Heart left ventricle (tissue), 13 donors: ENCODE data around the gene RND3.

Experiments
- POLR2A ChIP-seq, 2 donors: fragments of 450-650 bp; IDR thresholded peaks; one replicate each; pipeline ENCODE4 v1.6.1; 2017; ENCODE audit warnings: antibody characterized with exemption in 2 of 2, mild to moderate bottlenecking in 2 of 2, moderate library complexity in 2 of 2
- TF ChIP-seq, protein P1 (sequence below), 12 donors: fragments of 200-600 bp; sonication (generic) in 4 of 12; IDR thresholded peaks; one replicate each; pipeline versions ENCODE4 v1.5.0 to v1.8.0; 2018 to 2022; ENCODE audit warnings: antibody characterized with exemption in 12 of 12, mild to moderate bottlenecking in 5 of 12
- donor health status: ischemic (EF 13 %, LVEDD 7.1; RV severe dilation, severe dysfunction).
- donor health status: DM: no; HTN: yes; CAD: no.
- donor health status: DM: no; HTN: no; CAD: no.
- donor health status: ischemic (EF 25% LVEDD 6.9; RV normal size, moderate dysfunction).
- donor health status: ischemic (EF 25% LVEDD 5.7; RV mildly dilated, moderate dysfunction).
- donor health status: ischemic (EF 35%, LVEDD 5.7; RV mildly dilated, moderate dysfunction).
- donor health status: nonischemic (EF 11% LVEDD 7.7; RV severe dilation, severe dysfunction).
- donor health status: DM: yes; HTN: yes; CAD: no.
- donor health status: PGD.
- donor health status: ischemic (EF 29% LVEDD 5.4; RV normal size, mild dysfunction).
- donor health status: nonischemic (EF 23%, LVEDD 6.1; RV moderate dilation, normal function).

GRCh38 chr2:150432312-150432625 lies 55.2 kb downstream of the RND3 start:
- TF ChIP-seq, protein P1, sequence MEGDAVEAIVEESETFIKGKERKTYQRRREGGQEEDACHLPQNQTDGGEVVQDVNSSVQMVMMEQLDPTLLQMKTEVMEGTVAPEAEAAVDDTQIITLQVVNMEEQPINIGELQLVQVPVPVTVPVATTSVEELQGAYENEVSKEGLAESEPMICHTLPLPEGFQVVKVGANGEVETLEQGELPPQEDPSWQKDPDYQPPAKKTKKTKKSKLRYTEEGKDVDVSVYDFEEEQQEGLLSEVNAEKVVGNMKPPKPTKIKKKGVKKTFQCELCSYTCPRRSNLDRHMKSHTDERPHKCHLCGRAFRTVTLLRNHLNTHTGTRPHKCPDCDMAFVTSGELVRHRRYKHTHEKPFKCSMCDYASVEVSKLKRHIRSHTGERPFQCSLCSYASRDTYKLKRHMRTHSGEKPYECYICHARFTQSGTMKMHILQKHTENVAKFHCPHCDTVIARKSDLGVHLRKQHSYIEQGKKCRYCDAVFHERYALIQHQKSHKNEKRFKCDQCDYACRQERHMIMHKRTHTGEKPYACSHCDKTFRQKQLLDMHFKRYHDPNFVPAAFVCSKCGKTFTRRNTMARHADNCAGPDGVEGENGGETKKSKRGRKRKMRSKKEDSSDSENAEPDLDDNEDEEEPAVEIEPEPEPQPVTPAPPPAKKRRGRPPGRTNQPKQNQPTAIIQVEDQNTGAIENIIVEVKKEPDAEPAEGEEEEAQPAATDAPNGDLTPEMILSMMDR (IDR thresholded peaks at IDR 0.05): no peak
- TF ChIP-seq POLR2A (IDR thresholded peaks at IDR 0.05): no peak
